ENCODE data around the gene NCCRP1. TPM values are rescaled to one million over a fixed set of nuclear protein-coding genes. Genes with fewer than 3 reads are reported as not detected.

The NCCRP1 gene
- total RNA-seq, 1 donor from 2014 or later = 1.9 TPM

GRCh38 chr19:39194832-39195542 is 1.8 kb upstream of the NCCRP1 start:
- H3K27ac Mint-ChIP-seq = peak overlapping the region; percentile 60
- no peaks in the 10 kb centered on the region for H3K79me2 ChIP-seq (ENCODE audit: low read depth)
- peaks cover 36% of the 10 kb centered on the region for H3K27me3 Mint-ChIP-seq (ENCODE audit: insufficient read depth, low read depth)
- H3F3A ChIP-seq (ENCODE audit: low read depth) = peaks cover 17% of the 10 kb centered on the region
- no peaks in the 10 kb centered on the region for H4K20me1 ChIP-seq (ENCODE audit: low read depth)
- no peaks in the 10 kb centered on the region for H3K9me3 ChIP-seq (ENCODE audit: low read depth)
- H3K4me3 ChIP-seq = no peak overlapping the region
- H3K4me3 Mint-ChIP-seq = peak overlapping the region; percentile 53
- no peaks in the 10 kb centered on the region for H3K9me3 Mint-ChIP-seq
- DNase-seq (ENCODE audit: low spot score) = peak; percentile 20
- no peaks in the 10 kb centered on the region for H3K36me3 ChIP-seq
- H3K4me1 ChIP-seq = peaks cover 6% of the 10 kb centered on the region
- H3K27ac ChIP-seq = no peak overlapping the region
- H3K4me1 Mint-ChIP-seq = peaks cover 33% of the 10 kb centered on the region
- no peak overlapping the region for H2AFZ ChIP-seq (replicated peaks)
- TF ChIP-seq, protein P1, sequence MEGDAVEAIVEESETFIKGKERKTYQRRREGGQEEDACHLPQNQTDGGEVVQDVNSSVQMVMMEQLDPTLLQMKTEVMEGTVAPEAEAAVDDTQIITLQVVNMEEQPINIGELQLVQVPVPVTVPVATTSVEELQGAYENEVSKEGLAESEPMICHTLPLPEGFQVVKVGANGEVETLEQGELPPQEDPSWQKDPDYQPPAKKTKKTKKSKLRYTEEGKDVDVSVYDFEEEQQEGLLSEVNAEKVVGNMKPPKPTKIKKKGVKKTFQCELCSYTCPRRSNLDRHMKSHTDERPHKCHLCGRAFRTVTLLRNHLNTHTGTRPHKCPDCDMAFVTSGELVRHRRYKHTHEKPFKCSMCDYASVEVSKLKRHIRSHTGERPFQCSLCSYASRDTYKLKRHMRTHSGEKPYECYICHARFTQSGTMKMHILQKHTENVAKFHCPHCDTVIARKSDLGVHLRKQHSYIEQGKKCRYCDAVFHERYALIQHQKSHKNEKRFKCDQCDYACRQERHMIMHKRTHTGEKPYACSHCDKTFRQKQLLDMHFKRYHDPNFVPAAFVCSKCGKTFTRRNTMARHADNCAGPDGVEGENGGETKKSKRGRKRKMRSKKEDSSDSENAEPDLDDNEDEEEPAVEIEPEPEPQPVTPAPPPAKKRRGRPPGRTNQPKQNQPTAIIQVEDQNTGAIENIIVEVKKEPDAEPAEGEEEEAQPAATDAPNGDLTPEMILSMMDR (IDR thresholded peaks at IDR 0.05) = no peak
- H3K27me3 ChIP-seq = peaks cover 45% of the 10 kb centered on the region
- no peak overlapping the region for H3K9ac ChIP-seq
- no peak overlapping the region for H3K4me2 ChIP-seq
- H3K36me3 Mint-ChIP-seq = no peaks in the 10 kb centered on the region

- Mint-ChIP-seq H3K4me3 (peak overlapping the region; percentile 58), H3K27me3 (ENCODE audit: insufficient read depth, low read depth) (peaks cover 36% of the 10 kb centered on the region)
Observed at GRCh38 chr19:39195755-39196154, 1.0 kb upstream of the NCCRP1 start.

DNA sequence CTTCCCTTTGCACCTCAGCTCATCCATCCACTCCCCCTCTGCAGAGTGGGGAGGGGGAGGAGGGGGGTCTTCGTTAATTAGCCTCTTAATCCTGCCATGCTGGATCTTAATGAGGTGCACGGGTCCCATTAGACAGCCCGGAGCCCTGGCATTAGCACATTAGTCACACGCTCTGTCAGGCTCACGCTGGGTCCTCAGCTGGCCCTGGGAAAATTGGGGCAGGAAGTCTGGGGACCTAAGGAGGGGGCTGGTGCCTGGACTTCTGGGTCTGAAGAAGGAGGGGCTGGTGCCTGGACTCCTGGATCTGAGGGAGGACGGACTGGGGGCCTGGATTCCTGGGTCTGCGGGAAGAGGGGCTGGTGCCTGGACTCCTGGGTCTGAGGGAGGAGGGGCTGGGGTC is 444 bp upstream of the NCCRP1 start:
- peaks cover 17% of the 10 kb centered on the region for H3F3A ChIP-seq (ENCODE audit: low read depth)
- peaks cover 45% of the 10 kb centered on the region for H3K27me3 ChIP-seq
- no peak overlapping the region for H3K9ac ChIP-seq
- peak overlapping the region; percentile 82 for H2AFZ ChIP-seq (replicated peaks)
- no peak overlapping the region for H3K27ac ChIP-seq
- TF ChIP-seq, protein P1 (IDR thresholded peaks at IDR 0.05) = no peak
- TF ChIP-seq EZH2 (IDR thresholded peaks at IDR 0.05) = no peak
- no peak for TF ChIP-seq EZH2phosphoT487 (IDR thresholded peaks at IDR 0.05)
- Mint-ChIP-seq H3K4me1 (peaks cover 36% of the 10 kb centered on the region), H3K9me3 (no peaks in the 10 kb centered on the region), H3K4me3 (peak overlapping the region; percentile 74), H3K27ac (no peak overlapping the region), H3K36me3 (no peaks in the 10 kb centered on the region), H3K27me3 (ENCODE audit: insufficient read depth, low read depth) (peaks cover 36% of the 10 kb centered on the region)
- H3K79me2 ChIP-seq (ENCODE audit: low read depth) = no peaks in the 10 kb centered on the region
- H3K4me2 ChIP-seq = peak overlapping the region; percentile 86
- H3K4me1 ChIP-seq = peaks cover 6% of the 10 kb centered on the region
- H3K4me3 ChIP-seq = peak overlapping the region; percentile 46
- no peaks in the 10 kb centered on the region for H4K20me1 ChIP-seq (ENCODE audit: low read depth)
- DNase-seq (ENCODE audit: low spot score) = peak; percentile 77
- H3K9me3 ChIP-seq (ENCODE audit: low read depth) = no peaks in the 10 kb centered on the region
- H3K36me3 ChIP-seq = no peaks in the 10 kb centered on the region

More at GRCh38 chr19:39195755-39196154, 1.0 kb upstream of the NCCRP1 start:
- H3K4me3 ChIP-seq = peak overlapping the region; percentile 46
- peaks cover 17% of the 10 kb centered on the region for H3F3A ChIP-seq (ENCODE audit: low read depth)
- no peak overlapping the region for H3K9ac ChIP-seq
- no peak overlapping the region for H3K27ac ChIP-seq
- H3K27ac Mint-ChIP-seq = no peak overlapping the region
- H3K79me2 ChIP-seq (ENCODE audit: low read depth) = no peaks in the 10 kb centered on the region
- peaks cover 45% of the 10 kb centered on the region for H3K27me3 ChIP-seq
- no peak overlapping the region for H2AFZ ChIP-seq (replicated peaks)
- H3K36me3 ChIP-seq = no peaks in the 10 kb centered on the region
- no peaks in the 10 kb centered on the region for H3K36me3 Mint-ChIP-seq
- peaks cover 34% of the 10 kb centered on the region for H3K4me1 Mint-ChIP-seq
- DNase-seq (ENCODE audit: low spot score) = no peak
- H4K20me1 ChIP-seq (ENCODE audit: low read depth) = no peaks in the 10 kb centered on the region
- no peaks in the 10 kb centered on the region for H3K9me3 Mint-ChIP-seq
- H3K4me1 ChIP-seq = peaks cover 6% of the 10 kb centered on the region
- H3K4me2 ChIP-seq = peak overlapping the region; percentile 86
- TF ChIP-seq EZH2phosphoT487 (IDR thresholded peaks at IDR 0.05) (no peak), EZH2 (IDR thresholded peaks at IDR 0.05) (no peak)
- TF ChIP-seq, protein P1 (IDR thresholded peaks at IDR 0.05) = no peak
- H3K9me3 ChIP-seq (ENCODE audit: low read depth) = no peaks in the 10 kb centered on the region
